Liver (tissue), 9 donors: Measurements from ENCODE around the gene LRCOL1. TPM values are rescaled to one million over a fixed set of nuclear protein-coding genes. Genes with fewer than 3 reads are reported as not detected.

Experiments used
- DNase-seq: peaks from one replicate; pipeline ENCODE4 v3.0.0-alpha.2; 2017; ENCODE audit warnings: low spot score
- H3K27ac ChIP-seq, 2 donors: one replicate each; pipeline ENCODE4 v1.7.0; 2013; ENCODE audit warnings: inconsistent platforms in 2 of 2, low read length in 2 of 2, control low read depth in 1 of 2, low read depth in 1 of 2, mild to moderate bottlenecking in 1 of 2
- H3K27me3 ChIP-seq, 4 donors: one replicate each; pipeline versions ENCODE4 v1.6.1 to v1.7.0; 2013; ENCODE audit warnings: low read length in 3 of 4, inconsistent platforms in 1 of 4, mild to moderate bottlenecking in 1 of 4, moderate library complexity in 1 of 4; ENCODE audit not compliant: control insufficient read depth in 4 of 4, insufficient read depth in 4 of 4
- H3K36me3 ChIP-seq, 4 donors: one replicate each; pipeline versions ENCODE4 v1.6.1 to v1.7.0; 2013; ENCODE audit warnings: low read length in 3 of 4, mild to moderate bottlenecking in 3 of 4, low read depth in 1 of 4, moderate library complexity in 1 of 4; ENCODE audit not compliant: control insufficient read depth in 4 of 4, insufficient read depth in 3 of 4
- H3K4me1 ChIP-seq, 4 donors: one replicate each; pipeline versions ENCODE4 v1.6.1 to v1.7.0; 2013; ENCODE audit warnings: low read length in 3 of 4, mild to moderate bottlenecking in 3 of 4, moderate library complexity in 1 of 4; ENCODE audit not compliant: control insufficient read depth in 4 of 4, insufficient read depth in 4 of 4
- H3K4me3 ChIP-seq, 3 donors: one replicate each; pipeline versions ENCODE4 v1.6.1 to v1.7.0; 2013; ENCODE audit warnings: low read length in 3 of 3, control low read depth in 1 of 3, low read depth in 1 of 3, mild to moderate bottlenecking in 1 of 3
- H3K9ac ChIP-seq, 2 donors: one replicate each; pipeline ENCODE4 v1.7.0; 2013; ENCODE audit warnings: low read length in 2 of 2, mild to moderate bottlenecking in 2 of 2, moderate library complexity in 2 of 2, control low read depth in 1 of 2, low read depth in 1 of 2
- H3K9me3 ChIP-seq, 4 donors: one replicate each; pipeline versions ENCODE4 v1.6.1 to v1.7.0; 2013; ENCODE audit warnings: low read length in 3 of 4; ENCODE audit not compliant: control insufficient read depth in 4 of 4
- ATF3 ChIP-seq: IDR thresholded peaks from 2 replicates; pipeline ENCODE4 v1.6.1; 2016; ENCODE audit warnings: antibody characterized with exemption
- CTCF ChIP-seq: fragments of 150-350 bp; IDR thresholded peaks from 2 replicates; pipeline ENCODE4 v1.5.1; 2017; ENCODE audit warnings: improper control_type of control experiment, low read depth, low read length; ENCODE audit not compliant: missing input control
- EGR1 ChIP-seq, 2 donors: IDR thresholded peaks; 2 replicates each; pipeline ENCODE4 v1.6.1; 2016 to 2018; ENCODE audit warnings: antibody characterized with exemption in 2 of 2, low read depth in 2 of 2
- FOXA1 ChIP-seq: IDR thresholded peaks from 2 replicates; pipeline ENCODE4 v1.6.1; 2016; ENCODE audit warnings: antibody characterized with exemption
- GABPA ChIP-seq, 2 donors: IDR thresholded peaks in 1 of 2; conservative IDR thresholded peaks in 1 of 2; 2 replicates each; pipeline ENCODE4 v1.6.1; 2016; ENCODE audit warnings: antibody characterized with exemption in 2 of 2, mild to moderate bottlenecking in 1 of 2, moderate library complexity in 1 of 2
- HNF4G ChIP-seq: IDR thresholded peaks from 2 replicates; pipeline ENCODE4 v1.6.1; 2016; ENCODE audit warnings: antibody characterized with exemption
- JUND ChIP-seq, 2 donors: IDR thresholded peaks; 2 replicates each; pipeline ENCODE4 v1.6.1; 2016; ENCODE audit warnings: antibody characterized with exemption in 2 of 2
- MAX ChIP-seq: IDR thresholded peaks from 2 replicates; pipeline ENCODE4 v1.6.1; 2016; ENCODE audit warnings: antibody characterized with exemption
- NR2F2 ChIP-seq: IDR thresholded peaks from 2 replicates; pipeline ENCODE4 v1.6.1; 2016; ENCODE audit warnings: antibody characterized with exemption
- REST ChIP-seq: IDR thresholded peaks from 2 replicates; pipeline ENCODE4 v1.6.1; 2016; ENCODE audit warnings: antibody characterized with exemption, mild to moderate bottlenecking
- SP1 ChIP-seq: IDR thresholded peaks from 2 replicates; pipeline ENCODE4 v1.6.1; 2018; ENCODE audit warnings: antibody characterized with exemption, mild to moderate bottlenecking
- TAF1 ChIP-seq: conservative IDR thresholded peaks from 2 replicates; pipeline ENCODE4 v1.6.1; 2016; ENCODE audit warnings: antibody characterized with exemption, mild to moderate bottlenecking
- YY1 ChIP-seq: IDR thresholded peaks from 2 replicates; pipeline ENCODE4 v1.6.1; 2016; ENCODE audit warnings: antibody characterized with exemption, mild to moderate bottlenecking
- whole genome bisulfite sequencing: extraction: QIAGEN DNeasy Blood & Tissue Kit; methylation state at CpG from one replicate; pipeline ENCODE4 v1.1.7; 2013; 5-methylcytosine and 5-hydroxymethylcytosine counted together
- polyA plus RNA-seq, 2 donors: library from polyadenylated mRNA; stranded (reverse) in 1 of 2; unstranded in 1 of 2; fragments of 200-250 nt in 1 of 2; fragments of >200 nt in 1 of 2; fragmentation: Nextera tagmentation in 1 of 2; extraction: Ambion mirVana in 1 of 2; gene quantifications; one replicate each; pipeline versions ENCODE4 v1.2.1 to v1.2.3, GENCODE V29; 2013 to 2015
- total RNA-seq, 2 donors: library from RNA; depleted of rRNA; stranded (reverse); fragments of >200 nt; gene quantifications; one replicate each; pipeline ENCODE4 v1.2.3, GENCODE V29; 2014
- donor health status: healthy.
- donor health status: healthy.
- donor health status: healthy.
- donor health status: healthy.
- donor health status: healthy.

The LRCOL1 gene
- total and polyA plus RNA-seq, 4 donors, result 2.6 to 40.7 (median 5.9) TPM; not detected in 1

GRCh38 chr12:132570635-132571034 is 39.7 kb downstream of the LRCOL1 start:
- Histone ChIP-seq H3K9ac (no peak overlapping the region), H3K4me1 (no peaks in the 10 kb centered on the region), H3K4me3 (no peak overlapping the region), H3K9me3 (no peaks in the 10 kb centered on the region), H3K27me3 (no peaks in the 10 kb centered on the region), H3K27ac (no peak overlapping the region), H3K36me3 (peaks cover 0 to 19% (median 9%) of the 10 kb centered on the region in 4 donors)
- DNase-seq, result no peak
- TF ChIP-seq HNF4G (no peak), SP1 (no peak), MAX (no peak), JUND (IDR thresholded peaks at IDR 0.05) (no peak), YY1 (no peak), FOXA1 (no peak), ATF3 (no peak), EGR1 (IDR thresholded peaks at IDR 0.05; ENCODE audit: low read depth in 2 of 2) (no peak)
- 96% methylated on average over 26 of the region's 26 CpGs for WGBS

- Histone ChIP-seq H3K4me1 (no peaks in the 10 kb centered on the region), H3K27ac (no peak overlapping the region), H3K27me3 (no peaks in the 10 kb centered on the region), H3K4me3 (no peak overlapping the region), H3K9me3 (no peaks in the 10 kb centered on the region), H3K36me3 (peaks cover 0 to 19% (median 9%) of the 10 kb centered on the region in 4 donors), H3K9ac (no peak overlapping the region)
- no peak for TF ChIP-seq GABPA (IDR thresholded peaks at IDR 0.05 in 1 of 2, conservative IDR thresholded peaks at IDR 0.05 in 1 of 2)
- TF ChIP-seq YY1, result no peak
- no peak for TF ChIP-seq JUND (IDR thresholded peaks at IDR 0.05)
- no peak for TF ChIP-seq NR2F2
- no peak for TF ChIP-seq REST
- no peak for TF ChIP-seq CTCF
- TF ChIP-seq TAF1, result no peak
- no peak for DNase-seq
- WGBS, result 98% methylated on average over 55 of the region's 55 CpGs
Measured at GRCh38 chr12:132569856-132570480, 40.4 kb downstream of the LRCOL1 start.
